Nephron (organoid): ENCODE data around the gene VASN.

Experiments used
- H3K27ac Mint-ChIP-seq, 3 experiments: 2 replicates each; pipeline ENCODE4 v1.8.0; 2020; ENCODE audit warnings: mixed read lengths in 3 of 3, mild to moderate bottlenecking in 2 of 3, moderate library complexity in 1 of 3
- H3K27me3 Mint-ChIP-seq: 2 replicates; pipeline ENCODE4 v1.8.0; 2021; ENCODE audit warnings: low read depth, mild to moderate bottlenecking, moderate library complexity, mixed read lengths
- H3K36me3 Mint-ChIP-seq: 2 replicates; pipeline ENCODE4 v1.8.0; 2020; ENCODE audit warnings: low read depth, mixed read lengths
- H3K4me1 Mint-ChIP-seq: 2 replicates; pipeline ENCODE4 v1.8.0; 2020; ENCODE audit warnings: mixed read lengths
- H3K4me3 Mint-ChIP-seq, 3 experiments: 2 replicates each; pipeline ENCODE4 v1.8.0; 2020; ENCODE audit warnings: mild to moderate bottlenecking in 3 of 3, mixed read lengths in 3 of 3, moderate library complexity in 2 of 3
- H3K9me3 Mint-ChIP-seq: 2 replicates; pipeline ENCODE4 v1.8.0; 2020; ENCODE audit warnings: mixed read lengths
- TF ChIP-seq, protein P1 (sequence below), 3 experiments: fragments of 200-600 bp; sonication (generic); IDR thresholded peaks; one replicate each; pipeline ENCODE4 v1.5.0; 2021; ENCODE audit warnings: antibody characterized with exemption in 3 of 3; ENCODE audit not compliant: unreplicated experiment in 3 of 3

The VASN gene

DNA sequence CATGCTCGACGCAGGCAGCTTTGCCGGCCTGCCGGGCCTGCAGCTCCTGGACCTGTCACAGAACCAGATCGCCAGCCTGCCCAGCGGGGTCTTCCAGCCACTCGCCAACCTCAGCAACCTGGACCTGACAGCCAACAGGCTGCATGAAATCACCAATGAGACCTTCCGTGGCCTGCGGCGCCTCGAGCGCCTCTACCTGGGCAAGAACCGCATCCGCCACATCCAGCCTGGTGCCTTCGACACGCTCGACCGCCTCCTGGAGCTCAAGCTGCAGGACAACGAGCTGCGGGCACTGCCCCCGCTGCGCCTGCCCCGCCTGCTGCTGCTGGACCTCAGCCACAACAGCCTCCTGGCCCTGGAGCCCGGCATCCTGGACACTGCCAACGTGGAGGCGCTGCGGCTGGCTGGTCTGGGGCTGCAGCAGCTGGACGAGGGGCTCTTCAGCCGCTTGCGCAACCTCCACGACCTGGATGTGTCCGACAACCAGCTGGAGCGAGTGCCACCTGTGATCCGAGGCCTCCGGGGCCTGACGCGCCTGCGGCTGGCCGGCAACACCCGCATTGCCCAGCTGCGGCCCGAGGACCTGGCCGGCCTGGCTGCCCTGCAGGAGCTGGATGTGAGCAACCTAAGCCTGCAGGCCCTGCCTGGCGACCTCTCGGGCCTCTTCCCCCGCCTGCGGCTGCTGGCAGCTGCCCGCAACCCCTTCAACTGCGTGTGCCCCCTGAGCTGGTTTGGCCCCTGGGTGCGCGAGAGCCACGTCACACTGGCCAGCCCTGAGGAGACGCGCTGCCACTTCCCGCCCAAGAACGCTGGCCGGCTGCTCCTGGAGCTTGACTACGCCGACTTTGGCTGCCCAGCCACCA lies 9.7 kb downstream of the VASN start:
- Mint-ChIP-seq H3K9me3 (no peaks in the 10 kb centered on the region), H3K27ac (no peak overlapping the region), H3K36me3 (peaks cover 6% of the 10 kb centered on the region), H3K4me3 (no peak overlapping the region), H3K27me3 (peaks cover 3% of the 10 kb centered on the region), H3K4me1 (peaks cover 37% of the 10 kb centered on the region)
- TF ChIP-seq, protein P1, sequence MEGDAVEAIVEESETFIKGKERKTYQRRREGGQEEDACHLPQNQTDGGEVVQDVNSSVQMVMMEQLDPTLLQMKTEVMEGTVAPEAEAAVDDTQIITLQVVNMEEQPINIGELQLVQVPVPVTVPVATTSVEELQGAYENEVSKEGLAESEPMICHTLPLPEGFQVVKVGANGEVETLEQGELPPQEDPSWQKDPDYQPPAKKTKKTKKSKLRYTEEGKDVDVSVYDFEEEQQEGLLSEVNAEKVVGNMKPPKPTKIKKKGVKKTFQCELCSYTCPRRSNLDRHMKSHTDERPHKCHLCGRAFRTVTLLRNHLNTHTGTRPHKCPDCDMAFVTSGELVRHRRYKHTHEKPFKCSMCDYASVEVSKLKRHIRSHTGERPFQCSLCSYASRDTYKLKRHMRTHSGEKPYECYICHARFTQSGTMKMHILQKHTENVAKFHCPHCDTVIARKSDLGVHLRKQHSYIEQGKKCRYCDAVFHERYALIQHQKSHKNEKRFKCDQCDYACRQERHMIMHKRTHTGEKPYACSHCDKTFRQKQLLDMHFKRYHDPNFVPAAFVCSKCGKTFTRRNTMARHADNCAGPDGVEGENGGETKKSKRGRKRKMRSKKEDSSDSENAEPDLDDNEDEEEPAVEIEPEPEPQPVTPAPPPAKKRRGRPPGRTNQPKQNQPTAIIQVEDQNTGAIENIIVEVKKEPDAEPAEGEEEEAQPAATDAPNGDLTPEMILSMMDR (IDR thresholded peaks at IDR 0.05; ENCODE audit: unreplicated experiment in 3 of 3), result no peak

DNA sequence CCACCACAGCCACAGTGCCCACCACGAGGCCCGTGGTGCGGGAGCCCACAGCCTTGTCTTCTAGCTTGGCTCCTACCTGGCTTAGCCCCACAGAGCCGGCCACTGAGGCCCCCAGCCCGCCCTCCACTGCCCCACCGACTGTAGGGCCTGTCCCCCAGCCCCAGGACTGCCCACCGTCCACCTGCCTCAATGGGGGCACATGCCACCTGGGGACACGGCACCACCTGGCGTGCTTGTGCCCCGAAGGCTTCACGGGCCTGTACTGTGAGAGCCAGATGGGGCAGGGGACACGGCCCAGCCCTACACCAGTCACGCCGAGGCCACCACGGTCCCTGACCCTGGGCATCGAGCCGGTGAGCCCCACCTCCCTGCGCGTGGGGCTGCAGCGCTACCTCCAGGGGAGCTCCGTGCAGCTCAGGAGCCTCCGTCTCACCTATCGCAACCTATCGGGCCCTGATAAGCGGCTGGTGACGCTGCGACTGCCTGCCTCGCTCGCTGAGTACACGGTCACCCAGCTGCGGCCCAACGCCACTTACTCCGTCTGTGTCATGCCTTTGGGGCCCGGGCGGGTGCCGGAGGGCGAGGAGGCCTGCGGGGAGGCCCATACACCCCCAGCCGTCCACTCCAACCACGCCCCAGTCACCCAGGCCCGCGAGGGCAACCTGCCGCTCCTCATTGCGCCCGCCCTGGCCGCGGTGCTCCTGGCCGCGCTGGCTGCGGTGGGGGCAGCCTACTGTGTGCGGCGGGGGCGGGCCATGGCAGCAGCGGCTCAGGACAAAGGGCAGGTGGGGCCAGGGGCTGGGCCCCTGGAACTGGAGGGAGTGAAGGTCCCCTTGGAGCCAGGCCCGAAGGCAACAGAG lies 10.5 kb downstream of the VASN start:
- H3K9me3 Mint-ChIP-seq, result no peaks in the 10 kb centered on the region
- H3K27me3 Mint-ChIP-seq, result peaks cover 3% of the 10 kb centered on the region
- H3K4me1 Mint-ChIP-seq, result peaks cover 37% of the 10 kb centered on the region
- H3K36me3 Mint-ChIP-seq, result peaks cover 6% of the 10 kb centered on the region
- no peak overlapping the region for H3K4me3 Mint-ChIP-seq
- TF ChIP-seq, protein P1 (IDR thresholded peaks at IDR 0.05; ENCODE audit: unreplicated experiment in 3 of 3), result no peak
- H3K27ac Mint-ChIP-seq, result no peak overlapping the region

DNA sequence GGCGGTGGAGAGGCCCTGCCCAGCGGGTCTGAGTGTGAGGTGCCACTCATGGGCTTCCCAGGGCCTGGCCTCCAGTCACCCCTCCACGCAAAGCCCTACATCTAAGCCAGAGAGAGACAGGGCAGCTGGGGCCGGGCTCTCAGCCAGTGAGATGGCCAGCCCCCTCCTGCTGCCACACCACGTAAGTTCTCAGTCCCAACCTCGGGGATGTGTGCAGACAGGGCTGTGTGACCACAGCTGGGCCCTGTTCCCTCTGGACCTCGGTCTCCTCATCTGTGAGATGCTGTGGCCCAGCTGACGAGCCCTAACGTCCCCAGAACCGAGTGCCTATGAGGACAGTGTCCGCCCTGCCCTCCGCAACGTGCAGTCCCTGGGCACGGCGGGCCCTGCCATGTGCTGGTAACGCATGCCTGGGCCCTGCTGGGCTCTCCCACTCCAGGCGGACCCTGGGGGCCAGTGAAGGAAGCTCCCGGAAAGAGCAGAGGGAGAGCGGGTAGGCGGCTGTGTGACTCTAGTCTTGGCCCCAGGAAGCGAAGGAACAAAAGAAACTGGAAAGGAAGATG lies 11.2 kb downstream of the VASN start:
- Mint-ChIP-seq H3K4me3 (no peak overlapping the region), H3K9me3 (no peaks in the 10 kb centered on the region), H3K27ac (peak overlapping the region; percentile 28 to 91 (median 76)), H3K4me1 (peaks cover 30% of the 10 kb centered on the region), H3K36me3 (peaks cover 6% of the 10 kb centered on the region), H3K27me3 (peaks cover 2% of the 10 kb centered on the region)
- TF ChIP-seq, protein P1 (IDR thresholded peaks at IDR 0.05; ENCODE audit: unreplicated experiment in 3 of 3), result no peak

DNA sequence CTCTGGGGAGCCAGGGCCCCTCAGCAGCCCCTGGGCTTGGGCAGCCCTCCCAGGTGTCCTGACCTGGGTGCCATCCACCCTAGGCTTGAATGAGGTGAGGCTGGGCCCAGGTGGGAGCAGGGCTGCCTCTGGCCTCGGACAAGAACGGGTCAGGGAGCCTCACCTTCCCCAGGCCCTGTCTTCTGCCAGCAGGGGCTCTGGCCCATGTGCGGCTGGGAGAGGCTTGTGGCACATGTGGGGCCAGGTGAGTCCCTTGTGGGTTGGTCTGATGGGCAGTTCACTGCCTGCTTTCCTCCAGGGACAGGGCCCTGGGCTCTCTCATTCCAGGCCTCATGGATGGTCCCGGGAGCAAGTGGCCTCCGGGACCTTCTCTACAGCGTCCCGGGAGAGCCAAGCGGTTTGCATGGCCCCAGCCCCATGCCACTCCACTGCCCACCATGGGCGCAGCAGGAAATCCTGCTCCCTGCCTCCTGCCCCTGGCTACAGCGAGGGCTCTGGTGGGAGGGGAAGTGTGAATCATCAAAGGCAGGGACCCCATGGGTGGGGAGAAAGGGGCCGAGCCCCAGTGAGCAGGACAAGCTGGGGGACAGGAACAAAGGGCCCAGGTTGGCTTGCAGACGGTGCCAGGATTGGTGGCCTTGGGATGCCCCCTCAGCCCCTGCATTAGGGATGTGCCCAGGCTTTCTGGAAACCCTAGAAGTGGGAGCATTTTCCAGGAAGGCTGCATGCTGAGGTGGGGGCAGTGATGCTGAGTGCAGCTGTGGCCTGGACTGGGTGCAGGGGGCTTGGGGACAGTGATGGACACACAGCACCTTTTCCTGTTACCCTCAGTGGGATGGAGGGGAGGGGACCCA lies 12.2 kb downstream of the VASN start:
- Mint-ChIP-seq H3K36me3 (peaks cover 6% of the 10 kb centered on the region), H3K27me3 (no peaks in the 10 kb centered on the region), H3K4me3 (no peak overlapping the region), H3K27ac (peak overlapping the region; percentile 28 to 91 (median 76)), H3K9me3 (no peaks in the 10 kb centered on the region), H3K4me1 (peaks cover 27% of the 10 kb centered on the region)
- TF ChIP-seq, protein P1 (IDR thresholded peaks at IDR 0.05; ENCODE audit: unreplicated experiment in 3 of 3), result no peak

DNA sequence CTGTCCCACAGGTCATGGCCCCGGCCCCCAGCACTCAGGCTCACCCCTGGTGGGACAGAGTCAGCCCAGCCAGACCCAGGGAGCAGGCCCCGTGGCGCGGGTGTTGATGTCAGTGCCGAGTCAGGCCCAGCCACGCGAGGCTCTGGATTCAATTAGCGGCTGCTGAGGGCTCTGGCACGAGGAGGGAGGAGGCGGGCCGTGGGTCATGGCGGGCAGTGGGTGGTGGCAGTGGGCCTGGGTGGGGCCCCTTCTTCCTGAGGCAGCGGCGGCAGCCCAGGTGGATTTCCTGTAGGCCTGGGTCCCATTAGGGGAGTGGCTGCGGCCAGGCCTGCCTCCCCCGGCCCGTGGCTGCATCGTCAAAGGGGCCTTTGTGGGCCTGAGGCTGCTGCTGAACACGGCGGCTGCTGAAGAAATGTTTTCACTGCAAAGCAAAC lies 12.9 kb downstream of the VASN start:
- Mint-ChIP-seq H3K27ac (peak overlapping the region in 2 of 3 experiments; percentile 60 to 73), H3K4me1 (peaks cover 29% of the 10 kb centered on the region), H3K9me3 (no peaks in the 10 kb centered on the region), H3K27me3 (no peaks in the 10 kb centered on the region), H3K4me3 (no peak overlapping the region), H3K36me3 (peaks cover 6% of the 10 kb centered on the region)
- TF ChIP-seq, protein P1 (IDR thresholded peaks at IDR 0.05; ENCODE audit: unreplicated experiment in 3 of 3), result no peak
